ENCODE results near the gene TPCN1.
"Not testable (repeated sequence)": the region's sequence is repeated elsewhere in the genome, so short reads cannot be mapped to it uniquely, and the experiment has no call there.

The TPCN1 gene

GRCh38 chr12:113196990-113197389 is 24.3 kb upstream of the TPCN1 start:
- peak; percentile 47 for DNase-seq (ENCODE audit: low read depth)

GRCh38 chr12:113197518-113198077 is 23.7 kb upstream of the TPCN1 start:
- no peak for DNase-seq (ENCODE audit: low read depth)

- DNase-seq (ENCODE audit: low read depth), result no peak
These were observed 23.0 kb upstream of the TPCN1 start for GRCh38 chr12:113198296-113198695.

- DNase-seq (ENCODE audit: low read depth), result no peak
These were observed 21.1 kb upstream of the TPCN1 start for GRCh38 chr12:113200021-113200797.

GRCh38 chr12:113201187-113202177 is 19.8 kb upstream of the TPCN1 start:
- no peak for DNase-seq (ENCODE audit: low read depth)

- no peak for DNase-seq (ENCODE audit: low read depth)
These were observed 18.8 kb upstream of the TPCN1 start for GRCh38 chr12:113202300-113203075.

- no peak for DNase-seq (ENCODE audit: low read depth)
These were observed 17.2 kb upstream of the TPCN1 start for GRCh38 chr12:113203852-113204760.

GRCh38 chr12:113204804-113205203 is 16.5 kb upstream of the TPCN1 start:
- DNase-seq (ENCODE audit: low read depth), result no peak

GRCh38 chr12:113206802-113207201 is 14.5 kb upstream of the TPCN1 start:
- not testable (repeated sequence) for DNase-seq (ENCODE audit: low read depth)

GRCh38 chr12:113207613-113208040 is 13.6 kb upstream of the TPCN1 start:
- no peak for DNase-seq (ENCODE audit: low read depth)

- DNase-seq (ENCODE audit: low read depth), result no peak
These were observed 13.0 kb upstream of the TPCN1 start for GRCh38 chr12:113208041-113208934.

GRCh38 chr12:113211160-113211559 is 10.1 kb upstream of the TPCN1 start:
- no peak for DNase-seq (ENCODE audit: low read depth)

- DNase-seq (ENCODE audit: low read depth), result peak; percentile 97
These were observed 6.3 kb upstream of the TPCN1 start for GRCh38 chr12:113214895-113215400.

- DNase-seq (ENCODE audit: low read depth), result no peak
These were observed 5.2 kb upstream of the TPCN1 start for GRCh38 chr12:113216027-113216426.

- DNase-seq (ENCODE audit: low read depth), result no peak
These were observed 577 bp upstream of the TPCN1 start for GRCh38 chr12:113220593-113221180.

- no peak for DNase-seq (ENCODE audit: low read depth)
These were observed 899 bp downstream of the TPCN1 start for GRCh38 chr12:113221997-113222729.

- DNase-seq (ENCODE audit: low read depth), result peak; percentile 51
These were observed 1.7 kb downstream of the TPCN1 start for GRCh38 chr12:113222730-113223531.

All from HS-5 (cell line).